B cell (primary cell): Measurements from ENCODE around the gene PMAIP1. TPM values are rescaled to one million over a fixed set of nuclear protein-coding genes. Genes with fewer than 3 reads are reported as not detected.
A peak's percentile ranks its signal among the peaks of the same experiment; 100 is the strongest.

Experiments used
- ATAC-seq: fragments of 200-7000 bp; cut with Tn5 transposase; one replicate; pipeline ENCODE4 v1.10.0; 2021; ENCODE audit warnings: low read depth, mild to moderate bottlenecking, moderate number of reproducible peaks, moderate library complexity
- CTCF ChIA-PET: fragments of 350-600 bp; sonication (Branson Sonifier 250); formaldehyde crosslinking; loops from one replicate; lab custom pipeline; 2021; ENCODE audit warnings: antibody characterized with exemption, inconsistent platforms; lab: Charles Lee
- POLR2A ChIA-PET: fragments of 350-600 bp; sonication (Branson Sonifier 250); formaldehyde crosslinking; loops from one replicate; lab custom pipeline; 2021; ENCODE audit warnings: antibody characterized with exemption; lab: Charles Lee
- DNase-seq: peaks from one replicate; pipeline ENCODE4 v3.0.0; 2013
- H2AFZ ChIP-seq: 2 replicates; pipeline ENCODE4 v1.6.1; 2012; ENCODE audit warnings: mild to moderate bottlenecking, low read depth, low read length; ENCODE audit not compliant: insufficient read depth, poor library complexity, severe bottlenecking
- H3K27ac ChIP-seq, 2 donors: 1 replicate in 1 of 2; 2 replicates in 1 of 2; pipeline ENCODE4 v1.5.1; 2012 to 2013; ENCODE audit warnings: low read length in 2 of 2, mild to moderate bottlenecking in 2 of 2, moderate library complexity in 1 of 2
- H3K27me3 ChIP-seq, 4 experiments: fragments of 200-600 bp in 1 of 4; sonication (generic) in 1 of 4; replicated peaks in 1 of 4; 1 replicate in 2 of 4; 2 replicates in 2 of 4; pipeline versions ENCODE4 v1.6.1 to v1.7.0; 2013 to 2016; ENCODE audit warnings: low read length in 3 of 4, mild to moderate bottlenecking in 2 of 4, mixed read lengths in 1 of 4, moderate library complexity in 1 of 4; ENCODE audit not compliant: insufficient read depth in 4 of 4, control insufficient read depth in 3 of 4; ENCODE audit errors: control extremely low read depth in 1 of 4
- H3K36me3 ChIP-seq, 2 experiments: replicated peaks in 1 of 2; 1 replicate in 1 of 2; 2 replicates in 1 of 2; pipeline versions ENCODE4 v1.6.1 to v1.7.1; 2013; ENCODE audit warnings: low read length in 1 of 2; ENCODE audit not compliant: insufficient read depth in 2 of 2, control insufficient read depth in 1 of 2; ENCODE audit errors: control extremely low read depth in 1 of 2, extremely low read depth in 1 of 2
- H3K4me1 ChIP-seq, 2 donors: fragments of 200-600 bp in 1 of 2; sonication (generic) in 1 of 2; 1 replicate in 1 of 2; 2 replicates in 1 of 2; pipeline versions ENCODE4 v1.5.1 to v1.6.1; 2013 to 2017; ENCODE audit warnings: low read length in 2 of 2; ENCODE audit not compliant: control insufficient read depth in 2 of 2, insufficient read depth in 2 of 2
- H3K4me2 ChIP-seq: replicated peaks from 2 replicates; pipeline ENCODE3; 2012; ENCODE audit warnings: mild to moderate bottlenecking, low read depth, low read length; ENCODE audit not compliant: poor library complexity, severe bottlenecking
- H3K4me3 ChIP-seq, 5 experiments: fragments of 200-600 bp in 1 of 5; sonication (generic) in 1 of 5; 1 replicate in 3 of 5; 2 replicates in 2 of 5; pipeline versions ENCODE4 v1.5.1 to v1.7.0; 2011 to 2016; ENCODE audit warnings: low read length in 4 of 5, mild to moderate bottlenecking in 4 of 5, low read depth in 2 of 5, control low read depth in 1 of 5, moderate library complexity in 1 of 5; ENCODE audit not compliant: insufficient read depth in 1 of 5; ENCODE audit errors: control extremely low read depth in 1 of 5, extremely low read depth in 1 of 5
- H3K79me2 ChIP-seq: fragments of 200-600 bp; sonication (generic); one replicate; pipeline ENCODE4 v1.6.0; 2016; ENCODE audit warnings: low read length; ENCODE audit not compliant: control insufficient read depth, insufficient read depth
- H3K9ac ChIP-seq: fragments of 200-600 bp; sonication (generic); 2 replicates; pipeline ENCODE4 v1.6.1; 2017; ENCODE audit warnings: mild to moderate bottlenecking, low read length, moderate library complexity
- H3K9me3 ChIP-seq, 3 donors: one replicate each; pipeline versions ENCODE4 v1.6.1 to v1.7.1; 2013; ENCODE audit warnings: low read length in 2 of 3; ENCODE audit not compliant: control insufficient read depth in 2 of 3, insufficient read depth in 1 of 3; ENCODE audit errors: control extremely low read depth in 1 of 3
- H4K20me1 ChIP-seq: 2 replicates; pipeline ENCODE4 v1.6.0; 2012; ENCODE audit warnings: mild to moderate bottlenecking, low read length; ENCODE audit not compliant: insufficient read depth, control insufficient read depth, poor library complexity, severe bottlenecking
- H3K27ac Mint-ChIP-seq: one replicate; pipeline ENCODE4 v1.8.0; 2021; ENCODE audit warnings: mixed read lengths
- H3K27me3 Mint-ChIP-seq: one replicate; pipeline ENCODE4 v1.8.0; 2021; ENCODE audit warnings: mixed read lengths
- H3K4me1 Mint-ChIP-seq: one replicate; pipeline ENCODE4 v1.8.0; 2021; ENCODE audit warnings: mixed read lengths
- H3K4me3 Mint-ChIP-seq: one replicate; pipeline ENCODE4 v1.8.0; 2021; ENCODE audit warnings: mixed read lengths
- H3K9me3 Mint-ChIP-seq: one replicate; pipeline ENCODE4 v1.8.0; 2022; ENCODE audit warnings: mixed read lengths; ENCODE audit not compliant: insufficient read depth
- CTCF ChIP-seq: fragments of 200-600 bp; IDR thresholded peaks from one replicate; pipeline ENCODE4 v1.8.0; 2022; ENCODE audit warnings: antibody characterized with exemption, mild to moderate bottlenecking
- EZH2 ChIP-seq: IDR thresholded peaks from 2 replicates; pipeline ENCODE4 v1.6.1; 2012; ENCODE audit warnings: borderline replicate concordance, low read depth, mild to moderate bottlenecking, moderate library complexity, low read length; ENCODE audit not compliant: insufficient read depth, poor library complexity, severe bottlenecking
- WGBS: methylation state at CpG from one replicate; pipeline ENCODE4 v1.1.5; 2013; ENCODE audit warnings: missing lambda C conversion rate; ENCODE audit not compliant: insufficient coverage; 5-methylcytosine and 5-hydroxymethylcytosine counted together
- intact Hi-C: fragments of 100-400 bp; cut with micrococcal nuclease; formaldehyde crosslinking; loops from one replicate; pipeline ENCODE4 v1.10.0; 2022
- polyA plus RNA-seq: library from polyadenylated mRNA; depleted of rRNA; stranded (reverse); fragments of >200 nt; gene quantifications from 2 replicates; pipeline ENCODE4 v1.2.3, GENCODE V29; 2012
- total RNA-seq, 2 donors: library from RNA; stranded (reverse); fragments of 120-200 nt in 1 of 2; gene quantifications; 1 replicate in 1 of 2; 2 replicates in 1 of 2; pipeline versions ENCODE4 v1.2.3 to v1.2.4, GENCODE V29; 2013 to 2022

The PMAIP1 gene
- total and polyA plus RNA-seq, 2 donors (not counting 1 experiment from before 2014, with no cell fraction given), result 67.2 to 89.3 TPM

- DNase-seq, result no peak
- H3K27ac Mint-ChIP-seq, result peak overlapping the region; percentile 22
- no peak for ATAC-seq
- H3K4me2 ChIP-seq, result no peak overlapping the region
- no peaks in the 10 kb centered on the region for H3K27me3 ChIP-seq
- H3K9me3 ChIP-seq, result peaks cover 0 to 18% (median 11%) of the 10 kb centered on the region in 3 donors
- H4K20me1 ChIP-seq, result no peaks in the 10 kb centered on the region
- POLR2A ChIA-PET, result no interaction called here
- no peaks in the 10 kb centered on the region for H3K9me3 Mint-ChIP-seq
- no peaks in the 10 kb centered on the region for H3K27me3 Mint-ChIP-seq
- no CpG with 5 or more reads among the region's 2 CpGs for WGBS
- H3K27ac ChIP-seq, result no peak overlapping the region
- CTCF ChIA-PET, result interaction anchor here (0.5 kb wide), 1 partner anchor 8 kb away, joined by 3 read pairs; no protein-coding TSS in a partner anchor
- no peaks in the 10 kb centered on the region for H3K79me2 ChIP-seq
- H2AFZ ChIP-seq, result no peak overlapping the region
- H3K36me3 ChIP-seq, result no peaks in the 10 kb centered on the region
- peaks cover 11 to 15% of the 10 kb centered on the region in 2 donors for H3K4me1 ChIP-seq
- no peak overlapping the region for H3K4me3 Mint-ChIP-seq
- H3K9ac ChIP-seq, result no peak overlapping the region
- H3K4me3 ChIP-seq, result no peak overlapping the region
- intact Hi-C loops, result no loop called here
- H3K4me1 Mint-ChIP-seq, result peaks cover 16% of the 10 kb centered on the region
- TF ChIP-seq EZH2, result no peak
- TF ChIP-seq CTCF, result no peak
These were observed 33.1 kb upstream of the PMAIP1 start for GRCh38 chr18:59866551-59867269.
